Occipital lobe (tissue), 2 donors: ENCODE data around the gene SCRN2. TPM values are rescaled to one million over a fixed set of nuclear protein-coding genes. Genes with fewer than 3 reads are reported as not detected.

ENCODE experiments used
- DNase-seq: peaks from one replicate; lab custom pipeline; 2025; lab: John Stamatoyannopoulos, UW
- total RNA-seq: library from RNA; depleted of rRNA; stranded (reverse); fragments of >200 nt; gene quantifications from one replicate; pipeline ENCODE4 v1.2.3, GENCODE V29; 2014

The SCRN2 gene
- total RNA-seq, 1 donor from 2014 or later = 17.8 TPM

DNA sequence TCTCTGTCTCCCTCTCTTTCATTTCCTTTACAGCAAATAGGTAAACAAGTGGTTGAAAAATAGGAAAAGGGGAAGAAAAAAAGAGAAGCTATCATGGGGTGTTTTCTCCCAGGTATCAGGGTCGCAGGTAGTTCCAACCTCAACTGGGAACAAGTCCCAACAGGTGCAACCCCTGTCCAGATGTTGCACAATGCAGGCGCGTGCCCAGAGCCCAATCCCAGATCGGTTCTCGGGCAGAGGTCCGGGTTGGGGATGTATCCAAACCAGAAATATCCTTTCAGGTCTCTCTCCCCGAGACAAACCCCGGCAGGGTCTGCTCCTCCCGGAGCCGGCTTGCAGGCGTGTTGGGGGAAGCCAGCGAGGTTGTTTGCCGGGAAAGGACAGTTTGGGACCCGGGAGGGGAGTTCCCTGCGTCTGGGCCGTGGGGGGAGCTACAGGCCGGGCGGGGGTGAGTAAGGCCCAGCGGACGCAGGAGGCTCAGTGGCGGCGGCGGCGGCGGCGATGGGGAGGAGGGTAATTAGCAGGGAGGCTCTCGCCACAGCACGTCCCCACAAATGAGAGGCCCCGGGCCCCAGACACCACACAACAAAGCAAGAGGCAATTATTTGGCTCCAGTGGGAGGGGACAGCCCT lies 31.1 kb upstream of the SCRN2 start:
- no peak for DNase-seq

DNA sequence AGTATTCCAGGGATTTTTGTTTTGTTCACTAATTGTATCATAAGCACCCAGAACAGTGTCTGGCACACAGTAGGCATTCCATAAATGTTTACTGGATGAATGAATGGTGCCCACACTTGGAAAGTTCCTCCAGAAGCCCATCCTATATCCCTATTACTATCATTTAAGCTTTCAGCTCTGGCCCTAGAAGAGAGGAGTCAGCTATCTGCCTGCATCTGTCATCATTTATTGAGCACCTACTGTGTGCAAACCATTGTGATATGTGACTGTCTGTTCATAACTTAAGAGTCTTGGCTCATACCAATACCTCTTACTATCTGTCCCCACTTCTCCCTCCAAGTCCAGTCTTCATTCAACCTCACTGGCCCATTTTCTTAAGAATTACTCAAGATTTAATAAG lies 30.0 kb upstream of the SCRN2 start:
- no peak for DNase-seq

DNA sequence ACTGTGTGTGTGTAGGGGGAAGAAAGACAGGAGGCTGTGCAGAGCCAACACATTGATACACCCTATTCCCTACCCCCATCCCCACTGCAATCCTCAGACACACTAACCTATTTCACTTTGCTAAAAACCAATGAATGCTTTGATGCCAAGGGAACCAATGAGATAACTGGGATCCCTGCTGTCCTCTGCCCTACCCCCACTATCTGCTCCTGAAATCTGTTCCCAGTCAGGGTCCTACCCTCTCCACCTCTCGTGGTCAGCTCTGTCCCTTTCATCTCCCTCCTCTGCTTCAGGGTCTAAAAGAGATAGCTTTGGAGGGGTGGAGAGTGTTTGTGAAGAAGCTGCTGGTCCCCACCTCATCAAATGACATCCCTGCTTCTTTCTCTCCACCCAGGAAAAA lies 29.0 kb upstream of the SCRN2 start:
- no peak for DNase-seq

DNA sequence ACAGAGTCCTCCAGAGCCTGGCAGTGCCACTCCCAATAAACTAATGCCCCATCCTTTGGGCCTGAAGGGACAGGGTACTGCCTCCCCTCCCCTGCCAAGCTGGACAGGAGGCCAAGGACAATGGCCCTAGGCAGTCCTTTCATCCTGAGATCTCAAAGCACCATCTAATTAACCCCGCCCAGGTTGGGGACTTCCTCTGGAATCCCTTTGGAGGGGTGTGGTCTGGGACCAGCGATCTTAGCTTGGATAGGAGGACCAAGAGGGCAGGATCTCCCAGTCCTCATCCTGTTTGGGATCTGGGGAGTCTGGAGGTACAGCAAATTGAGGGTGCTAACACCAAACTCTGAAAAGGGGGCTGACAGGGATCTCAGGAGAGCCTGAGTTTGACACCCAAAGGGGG lies 28.0 kb upstream of the SCRN2 start:
- no peak for DNase-seq

DNA sequence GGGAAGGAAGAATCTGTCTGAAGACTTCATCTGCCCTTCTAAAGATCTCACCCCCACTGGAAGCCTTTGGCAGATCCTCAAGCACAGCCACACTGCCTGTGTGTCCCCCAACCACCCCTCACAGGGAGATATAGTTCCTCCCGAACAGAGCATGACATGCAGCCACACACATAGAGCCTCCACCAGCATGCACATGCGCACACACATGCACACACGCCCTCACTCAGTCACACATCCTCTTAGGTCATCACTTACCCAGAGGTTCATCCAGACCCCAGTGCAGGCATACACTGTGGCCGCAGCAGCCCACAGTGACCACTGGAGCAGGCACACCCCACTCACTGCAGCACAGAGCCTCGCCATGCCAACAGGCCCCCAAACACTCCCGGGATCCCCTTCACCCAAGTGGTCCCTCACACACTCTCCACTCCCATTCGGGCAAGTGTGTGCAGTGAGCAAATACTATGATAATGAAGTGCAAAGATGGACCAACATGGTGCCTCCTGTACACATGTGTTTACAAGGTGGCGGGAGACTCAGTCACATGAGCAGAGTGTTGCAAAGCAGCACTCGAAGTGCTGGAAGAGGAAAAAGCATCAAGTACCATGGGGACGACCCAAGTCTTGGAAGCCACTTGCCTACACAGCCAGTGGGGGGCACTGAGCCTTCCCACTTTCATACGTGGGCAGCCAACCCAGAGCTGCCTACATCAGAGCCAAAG lies 26.9 kb upstream of the SCRN2 start:
- DNase-seq = no peak

DNA sequence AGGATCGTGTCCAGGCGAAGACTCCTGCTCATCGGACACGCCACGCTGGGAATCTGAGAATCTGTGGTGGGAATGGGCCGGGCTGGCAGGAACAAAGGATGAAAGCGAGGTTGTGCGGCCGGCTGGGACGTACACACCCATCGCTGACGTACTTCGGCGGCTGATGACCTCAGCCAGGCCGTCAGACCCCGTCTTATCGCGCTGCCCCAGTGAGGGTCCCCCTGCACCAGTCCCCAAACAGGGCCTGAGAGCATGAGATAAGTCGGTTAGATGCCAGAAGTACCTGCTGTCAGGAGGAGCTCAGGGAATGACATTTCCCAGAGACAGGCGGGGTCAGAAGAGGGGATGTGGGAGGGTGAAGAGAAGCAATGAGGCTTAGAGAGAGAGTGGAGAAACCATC lies 25.9 kb upstream of the SCRN2 start:
- DNase-seq = no peak

DNA sequence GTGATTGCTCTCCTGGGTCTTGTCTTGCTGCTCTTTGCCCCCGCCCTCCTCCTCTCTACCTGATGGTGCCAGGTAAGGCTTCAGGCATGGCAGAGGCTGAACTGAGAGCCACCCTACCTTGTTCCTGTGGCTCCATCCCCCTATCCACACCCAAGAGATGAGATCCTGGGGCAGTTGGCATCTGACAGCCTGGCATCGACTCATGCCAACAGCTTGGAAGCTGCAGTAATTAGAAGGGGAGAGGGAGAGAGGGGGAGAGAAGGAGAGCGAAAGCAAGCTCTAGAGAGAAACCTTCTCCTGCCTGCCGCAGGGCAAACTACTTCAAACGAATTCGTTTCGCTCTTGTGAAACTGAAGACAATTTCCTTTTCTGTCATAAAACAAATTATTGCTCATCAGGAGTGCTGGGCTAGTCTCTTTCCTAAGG lies 23.7 kb upstream of the SCRN2 start:
- DNase-seq = no peak

DNA sequence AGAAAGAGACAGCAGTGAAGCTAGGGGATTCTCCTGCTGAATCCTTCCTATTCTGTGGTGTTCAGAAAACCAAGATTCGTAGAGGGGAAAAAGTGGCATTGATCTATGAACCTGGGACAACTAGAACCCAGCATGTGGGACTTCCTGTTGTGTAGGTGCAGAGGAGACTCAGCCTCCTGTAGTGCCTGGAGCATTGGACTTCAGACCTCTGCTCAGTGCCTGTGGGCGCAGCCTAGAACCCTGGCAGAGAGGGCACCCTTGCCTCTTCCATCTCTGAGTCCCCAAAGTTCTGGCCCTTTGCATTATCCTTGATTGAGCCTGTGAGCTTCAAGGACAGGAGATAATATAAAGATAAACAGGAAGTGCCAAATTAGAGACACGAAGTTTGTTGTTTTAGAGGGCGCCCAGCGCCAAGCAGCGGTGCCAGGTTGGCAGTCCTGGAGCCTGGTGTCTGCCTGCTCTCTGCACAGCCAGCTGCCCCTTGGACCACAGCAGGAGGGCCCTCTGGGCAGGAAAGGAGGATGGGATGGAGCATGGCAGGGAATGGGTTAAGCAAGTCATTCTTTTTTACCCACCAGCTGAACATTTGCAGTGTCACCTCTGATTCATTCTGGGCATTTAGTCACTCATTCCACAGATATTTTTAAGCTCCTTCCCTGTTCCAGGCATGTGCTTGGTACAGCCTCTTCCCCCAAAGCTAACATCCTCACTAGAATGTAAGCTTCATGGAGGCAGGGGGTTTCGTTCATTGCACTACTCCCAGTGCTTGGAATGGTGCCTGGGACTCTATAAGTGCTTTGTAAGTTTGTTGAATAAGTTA lies 21.8 kb upstream of the SCRN2 start:
- DNase-seq = no peak

DNA sequence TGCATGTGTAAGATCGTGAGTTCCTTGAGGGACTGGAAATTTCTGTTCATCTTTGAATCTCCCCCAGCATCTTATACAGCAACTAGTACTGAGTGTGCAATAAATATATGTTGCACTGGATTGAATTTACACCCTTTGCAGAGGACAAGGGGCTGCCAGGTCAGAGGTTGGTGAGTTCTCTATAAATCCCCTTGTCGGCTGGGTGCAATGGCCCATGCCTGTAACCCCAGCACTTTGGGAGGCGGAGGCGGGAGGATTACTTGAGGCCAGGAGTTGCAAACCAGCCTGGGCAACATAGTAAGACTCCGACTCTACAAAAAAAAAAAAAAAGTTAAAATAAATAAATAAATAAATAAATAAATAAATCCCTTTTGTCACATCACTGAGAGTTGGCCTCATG lies 19.3 kb upstream of the SCRN2 start:
- DNase-seq = no peak

DNA sequence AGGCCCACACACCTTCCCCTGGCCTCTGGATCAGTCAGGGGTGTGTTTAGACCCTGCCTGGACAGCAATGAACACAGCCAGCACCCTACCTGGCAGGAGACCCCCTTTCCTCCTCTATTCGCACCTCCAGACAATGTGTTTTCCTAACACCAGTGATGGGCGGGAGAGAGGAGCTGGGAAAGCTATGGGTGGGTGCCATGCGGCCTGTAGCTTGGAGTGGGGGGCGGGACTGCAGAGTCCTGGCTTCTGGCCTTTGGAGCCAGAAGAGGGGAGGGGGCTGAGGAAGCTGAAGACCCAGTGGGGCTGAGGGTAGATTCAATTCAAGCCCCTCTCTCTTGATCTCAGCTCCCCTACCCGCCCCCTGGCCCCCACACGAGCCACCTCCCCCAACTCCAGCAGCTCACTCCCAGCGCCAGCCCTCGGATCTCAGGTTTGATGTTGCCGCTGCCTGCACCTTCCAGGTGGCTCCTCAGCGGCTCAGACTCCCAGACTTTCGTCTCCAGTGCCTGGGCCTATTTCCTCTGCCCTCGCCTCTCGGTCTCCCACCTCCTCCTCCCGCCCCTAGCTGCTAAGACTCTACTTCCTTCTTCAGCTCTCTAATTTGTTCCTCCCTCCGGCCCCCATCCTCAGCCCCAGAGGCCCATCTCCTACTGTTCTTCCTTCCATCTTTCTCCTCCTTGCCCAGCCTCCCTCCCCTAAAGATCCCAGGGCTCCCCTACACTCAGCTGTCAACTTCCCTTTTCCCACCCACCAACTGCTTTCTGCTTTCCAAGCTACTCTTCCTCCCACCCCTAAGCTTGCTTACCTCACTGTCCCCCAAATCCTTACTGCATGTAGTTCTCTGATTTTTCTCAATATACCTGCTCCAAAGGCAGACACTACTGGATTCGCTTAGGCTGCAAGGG lies 16.7 kb upstream of the SCRN2 start:
- no peak for DNase-seq

DNA sequence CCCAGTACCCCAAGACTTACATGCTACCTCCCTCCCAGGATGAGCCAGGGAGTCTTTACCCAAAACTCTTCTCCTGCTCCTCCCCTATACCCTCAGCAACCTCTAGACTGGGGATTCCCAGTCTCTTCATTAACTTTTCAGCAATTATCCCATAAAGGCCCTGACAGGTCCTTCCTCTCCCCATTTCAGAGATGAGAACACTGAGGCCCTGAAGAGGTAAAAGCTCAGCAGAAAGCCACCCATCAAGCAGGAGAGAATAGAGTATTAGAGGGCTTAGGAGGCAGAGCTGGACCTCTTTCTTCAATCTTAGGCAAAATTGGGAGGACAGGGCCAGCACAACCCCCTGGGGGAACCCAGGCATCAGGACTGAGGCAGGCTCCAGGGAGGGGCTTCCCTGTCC lies 15.8 kb upstream of the SCRN2 start:
- no peak for DNase-seq

DNA sequence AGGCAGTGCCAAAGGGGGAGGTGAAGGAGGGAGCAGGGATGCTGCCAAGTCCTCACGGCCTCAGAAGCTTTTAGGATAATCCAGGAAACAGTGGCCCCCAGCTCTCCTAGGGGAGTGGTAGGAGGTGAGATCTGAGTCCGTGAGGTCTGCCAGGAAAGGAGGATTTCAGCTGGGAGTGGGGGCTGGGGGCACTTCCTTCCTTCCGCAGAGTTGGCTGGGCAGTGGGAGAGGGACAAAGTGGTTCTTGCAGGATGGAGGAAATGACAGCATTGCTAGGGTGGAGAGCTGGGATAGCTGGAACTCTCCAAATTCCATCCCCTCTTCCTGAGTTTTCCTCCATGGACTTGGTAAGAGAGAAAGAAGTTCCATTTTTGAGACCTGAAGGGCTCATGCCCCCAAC lies 14.7 kb upstream of the SCRN2 start:
- DNase-seq = no peak

DNA sequence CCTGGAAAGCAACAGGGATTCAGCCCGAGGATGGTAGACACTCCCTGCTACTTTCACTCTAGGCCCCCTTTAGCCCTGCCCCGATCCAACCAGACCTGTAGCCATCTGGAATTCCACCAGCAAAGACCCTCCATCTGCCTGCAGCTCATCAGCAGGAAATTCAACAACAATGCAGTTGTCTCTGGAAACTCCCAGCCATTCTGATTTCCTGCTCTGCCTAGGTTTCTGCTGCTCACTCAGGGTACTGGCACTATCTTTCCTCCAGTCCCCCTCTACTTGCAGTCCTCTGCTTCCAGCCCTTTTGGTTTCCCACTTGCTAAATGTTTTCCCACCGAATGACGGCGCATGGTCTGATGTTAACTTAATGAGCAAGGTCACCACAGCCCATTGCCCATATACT lies 12.5 kb upstream of the SCRN2 start:
- DNase-seq = no peak

DNA sequence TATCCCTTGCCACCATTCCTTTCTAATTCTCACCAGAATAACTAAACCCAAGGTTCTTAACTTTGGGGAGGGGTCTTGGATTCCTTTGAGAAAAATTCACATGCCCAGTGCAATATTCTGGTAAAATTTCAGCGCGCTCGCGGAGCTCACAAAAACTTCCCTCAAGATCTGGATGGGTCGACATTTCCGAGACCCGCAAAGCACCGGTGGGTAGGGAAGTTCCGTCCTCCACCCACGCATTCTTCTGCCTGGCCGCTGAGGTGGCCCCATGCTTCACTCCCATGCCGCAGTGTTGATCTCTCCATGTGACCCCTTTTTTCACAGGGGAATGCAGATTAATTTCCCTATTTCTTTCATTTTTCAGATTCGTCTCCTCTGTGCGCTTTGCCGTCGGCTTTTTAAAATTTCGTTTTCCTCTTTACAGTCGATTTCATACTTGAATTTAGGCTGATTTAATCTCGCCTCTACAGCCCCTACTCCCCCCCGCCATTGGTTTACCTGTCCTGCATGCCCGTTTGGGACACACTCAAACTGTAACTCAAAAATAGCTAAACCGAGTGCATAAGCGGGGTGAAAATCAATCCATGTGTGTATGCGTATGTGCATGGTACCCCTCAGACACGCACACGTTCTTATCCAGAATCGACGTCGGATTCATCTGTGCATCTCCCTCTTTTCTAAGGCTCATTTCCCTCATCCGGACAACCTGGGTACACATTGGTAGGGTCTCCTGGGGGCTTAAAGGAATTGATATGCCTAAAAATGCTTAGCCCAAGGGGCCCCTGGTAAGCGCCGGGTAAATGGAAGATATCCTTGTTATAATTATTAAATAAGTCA lies 11.3 kb upstream of the SCRN2 start:
- no peak for DNase-seq

DNA sequence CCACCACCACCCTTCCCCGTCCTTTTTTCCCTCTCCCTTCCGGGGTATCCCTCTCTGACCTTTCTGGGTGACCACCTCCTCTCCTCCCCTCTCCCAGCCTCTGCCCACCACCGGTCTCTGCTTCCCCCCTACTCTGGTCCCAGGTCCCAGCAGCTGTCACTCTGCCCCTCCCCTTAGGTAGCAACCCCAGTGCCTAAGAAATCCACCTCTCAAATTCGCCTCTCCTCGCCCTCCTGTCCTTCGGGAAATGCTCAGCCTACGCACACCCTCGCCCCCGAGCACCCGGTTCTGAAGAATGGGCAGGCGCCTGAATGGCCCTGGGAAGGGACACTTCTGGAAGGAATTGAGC lies 10.7 kb upstream of the SCRN2 start:
- no peak for DNase-seq

DNA sequence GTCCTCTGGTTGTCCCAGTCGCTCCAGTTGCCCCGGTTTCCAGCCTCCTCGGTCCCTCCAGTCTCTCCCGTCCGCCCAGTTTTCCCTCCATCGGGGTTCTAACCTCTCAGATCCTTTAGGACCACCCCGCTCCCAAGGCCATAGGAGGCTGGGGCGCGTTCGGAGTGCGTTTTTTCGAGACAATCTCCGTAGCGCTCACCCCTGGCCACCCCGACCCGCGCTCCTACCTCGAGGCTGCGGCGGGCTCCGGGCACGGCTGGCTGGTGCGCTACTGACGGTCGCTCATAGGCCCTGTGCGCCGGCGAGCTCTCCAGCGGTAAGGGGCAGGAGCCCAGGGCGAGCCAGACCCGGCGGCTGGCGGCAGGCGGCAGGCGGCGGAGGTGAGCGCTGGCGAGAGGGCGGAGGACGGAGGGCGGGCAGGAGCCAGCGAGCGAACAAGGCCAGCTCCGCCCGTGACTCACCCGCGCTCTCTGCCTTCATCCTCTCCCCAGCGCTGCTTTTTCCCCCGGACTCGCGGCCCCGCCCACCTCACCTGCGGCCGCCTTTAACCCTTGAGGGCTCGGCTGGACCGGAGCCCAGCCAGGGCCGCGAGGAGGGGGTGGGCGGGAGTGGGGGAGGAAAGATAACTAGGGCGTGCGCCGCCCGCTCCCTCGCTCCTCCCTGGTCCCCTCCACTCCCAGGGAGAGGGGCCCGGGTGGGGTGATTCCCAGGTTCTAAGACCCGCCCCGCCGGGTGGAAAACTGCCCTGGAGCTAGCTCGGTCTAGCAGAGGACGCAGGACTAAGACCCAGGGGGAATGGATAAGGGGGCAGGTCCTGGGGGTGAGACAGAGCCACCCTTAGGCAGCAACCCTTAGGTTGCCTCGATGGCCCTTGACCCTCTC lies 9.9 kb upstream of the SCRN2 start, which contains the start of gene SP6:
TSS of gene SP6 (minus strand) at position 472 of the 882 bp plus-strand sequence. CDS start 2,734 bp downstream, outside the sequence.
- DNase-seq = no peak

DNA sequence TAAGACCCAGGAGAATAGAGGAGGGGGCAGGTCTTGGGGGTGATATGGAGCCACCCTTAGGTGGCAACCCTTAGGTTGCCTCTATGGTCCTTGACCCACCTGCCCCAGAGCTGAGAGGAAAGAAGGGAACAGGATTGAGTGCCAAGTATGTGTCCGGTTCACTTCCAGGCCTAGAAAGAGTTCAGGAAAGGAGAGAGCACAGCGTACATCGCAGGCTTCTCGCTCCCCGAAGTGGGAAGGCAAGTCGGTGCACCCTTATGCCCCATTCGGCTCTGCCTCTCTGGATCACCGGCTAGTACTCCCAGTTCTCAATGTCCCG lies 9.3 kb upstream of the SCRN2 start:
- DNase-seq = no peak

DNA sequence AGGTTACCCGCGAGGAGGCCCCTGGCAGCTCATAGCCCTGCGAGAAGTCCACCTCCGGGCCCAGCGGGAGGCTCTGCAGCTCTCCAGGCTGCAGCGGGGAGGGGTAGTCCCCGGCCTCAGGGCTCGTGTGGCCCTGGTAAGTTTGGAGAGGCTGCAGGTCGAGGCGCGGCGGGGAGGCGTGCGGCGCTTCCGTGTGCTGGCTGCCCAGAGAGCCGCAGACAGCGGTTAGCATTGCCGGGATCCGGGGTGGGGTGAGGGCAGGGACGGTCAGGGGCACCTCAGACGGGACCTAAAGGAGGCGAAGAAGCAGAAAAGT lies 7.1 kb upstream of the SCRN2 start:
- no peak for DNase-seq

DNA sequence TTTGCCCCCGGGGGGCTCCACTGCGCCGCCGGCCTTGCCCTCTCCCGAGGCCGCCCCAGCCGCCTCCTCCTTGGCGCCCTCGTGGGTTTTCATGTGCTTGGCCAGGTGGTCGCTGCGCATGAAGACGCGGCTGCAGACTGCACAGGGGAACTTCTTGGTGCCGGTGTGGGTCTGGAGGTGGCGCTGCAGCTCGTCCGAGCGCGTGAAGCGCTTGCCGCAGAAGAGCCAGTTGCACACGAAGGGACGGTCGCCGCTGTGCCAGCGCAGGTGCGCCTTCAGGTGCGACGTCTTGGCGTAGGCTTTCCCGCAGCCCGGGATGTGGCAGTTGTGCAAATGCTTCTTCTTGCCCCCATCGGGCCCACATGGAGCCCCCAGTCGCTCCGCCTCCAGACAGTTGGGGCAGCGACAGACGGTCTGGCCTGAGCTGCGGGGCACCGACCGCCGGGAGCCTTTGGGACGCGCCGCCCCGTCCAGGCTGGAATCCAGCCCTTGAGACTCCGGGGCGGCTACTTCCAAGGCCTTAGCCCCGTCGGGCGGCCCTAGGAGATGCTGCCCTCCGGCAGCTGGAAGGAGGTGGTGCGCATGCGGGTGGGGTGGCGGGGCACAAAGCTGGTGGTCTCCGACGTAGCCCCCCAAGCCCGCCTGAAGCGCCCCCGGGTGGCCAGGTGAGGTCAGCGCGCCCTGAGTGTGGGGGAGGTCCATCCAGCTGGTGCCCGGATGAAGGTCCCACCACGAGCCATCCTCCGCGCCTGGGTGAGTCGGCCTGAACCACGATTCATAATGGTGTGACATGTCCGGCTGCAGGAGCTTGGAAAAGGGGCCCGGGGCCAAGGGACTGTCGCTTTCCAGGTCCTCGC lies 6.5 kb upstream of the SCRN2 start:
- DNase-seq = no peak
